IMR-90 (cell line): ENCODE data around the gene TMEM181. TPM values are rescaled to one million over a fixed set of nuclear protein-coding genes. Genes with fewer than 3 reads are reported as not detected.

Experiments
- ATAC-seq: fragments of 200-7000 bp; cut with Tn5 transposase; 2 replicates; pipeline ENCODE4 v1.9.1; 2020; ENCODE audit warnings: low read depth, mild to moderate bottlenecking, moderate library complexity
- BruUV-seq: library from RNA; stranded (reverse); fragments of 400-500 nt; replicated peaks from 2 replicates; lab custom pipeline; 2021; lab: Mats Ljungman, UMichigan
- CTCF ChIA-PET: fragments of 300-600 bp; formaldehyde crosslinking; extraction: SDS; loops from one replicate; lab custom pipeline; 2021; ENCODE audit warnings: antibody characterized with exemption; lab: Yijun Ruan, JAX
- POLR2A ChIA-PET: fragments of 300-600 bp; sonication (Branson Sonifier 250); formaldehyde crosslinking; loops from one replicate; lab custom pipeline; 2022; ENCODE audit warnings: antibody characterized with exemption; ENCODE audit not compliant: unreplicated experiment; lab: Charles Lee
- DNase-seq: peaks from one replicate; pipeline ENCODE4 v3.0.0; 2013
- H2AFZ ChIP-seq: replicated peaks from 2 replicates; pipeline ENCODE3; 2013; ENCODE audit warnings: low read length, mild to moderate bottlenecking; ENCODE audit not compliant: poor library complexity
- H2AK5ac ChIP-seq: 2 replicates; pipeline ENCODE4 v1.6.1; 2013; ENCODE audit warnings: low read depth, low read length, inconsistent platforms
- H2AK9ac ChIP-seq: replicated peaks from 2 replicates; pipeline ENCODE3; 2013; ENCODE audit warnings: mild to moderate bottlenecking, low read depth, low read length, moderate library complexity; ENCODE audit not compliant: poor library complexity
- H2BK120ac ChIP-seq: 2 replicates; pipeline ENCODE4 v1.6.1; 2013; ENCODE audit warnings: low read depth, low read length, inconsistent platforms
- H2BK15ac ChIP-seq: 3 replicates; pipeline ENCODE4 v1.6.1; 2013; ENCODE audit warnings: low read depth, low read length, inconsistent platforms
- H2BK20ac ChIP-seq: 2 replicates; pipeline ENCODE4 v1.6.1; 2013; ENCODE audit warnings: low read depth, mild to moderate bottlenecking, inconsistent platforms, low read length, moderate library complexity
- H2BK5ac ChIP-seq: 2 replicates; pipeline ENCODE4 v1.6.1; 2013; ENCODE audit warnings: mild to moderate bottlenecking, low read depth, low read length, inconsistent platforms; ENCODE audit not compliant: poor library complexity, severe bottlenecking
- H3K14ac ChIP-seq: replicated peaks from 2 replicates; pipeline ENCODE4 v1.6.1; 2013; ENCODE audit warnings: low read depth, low read length, inconsistent platforms
- H3K18ac ChIP-seq: 2 replicates; pipeline ENCODE4 v1.6.1; 2013; ENCODE audit warnings: low read depth, low read length, control low read depth
- H3K23ac ChIP-seq: 2 replicates; pipeline ENCODE4 v1.6.1; 2013; ENCODE audit warnings: low read depth, low read length, inconsistent platforms
- H3K27ac ChIP-seq: 2 replicates; pipeline ENCODE4 v1.5.1; 2013; ENCODE audit warnings: mild to moderate bottlenecking, control low read depth, low read length; ENCODE audit not compliant: insufficient read depth
- H3K27me3 ChIP-seq: 2 replicates; pipeline ENCODE4 v1.6.1; 2013; ENCODE audit warnings: low read length; ENCODE audit not compliant: control insufficient read depth, insufficient read depth
- H3K36me3 ChIP-seq: 2 replicates; pipeline ENCODE4 v1.6.1; 2013; ENCODE audit warnings: low read length, mixed read lengths; ENCODE audit not compliant: control insufficient read depth, insufficient read depth
- H3K4ac ChIP-seq: 2 replicates; pipeline ENCODE4 v1.6.1; 2013; ENCODE audit warnings: low read depth, low read length, inconsistent platforms
- H3K4me1 ChIP-seq: 2 replicates; pipeline ENCODE4 v1.6.1; 2013; ENCODE audit warnings: low read length, mixed read lengths; ENCODE audit not compliant: control insufficient read depth, insufficient read depth
- H3K4me2 ChIP-seq: 2 replicates; pipeline ENCODE4 v1.6.1; 2013; ENCODE audit warnings: low read depth, mild to moderate bottlenecking, control low read depth, low read length, moderate library complexity
- H3K4me3 ChIP-seq: 2 replicates; pipeline ENCODE4 v1.5.1; 2013; ENCODE audit warnings: low read depth, mild to moderate bottlenecking, control low read depth, low read length, moderate library complexity; ENCODE audit not compliant: insufficient read depth
- H3K56ac ChIP-seq: 2 replicates; pipeline ENCODE4 v1.6.1; 2013; ENCODE audit warnings: low read length, inconsistent platforms; ENCODE audit not compliant: insufficient read depth; ENCODE audit errors: extremely low read depth
- H3K79me1 ChIP-seq, 2 experiments: 2 replicates each; pipeline ENCODE4 v1.6.1; 2013; ENCODE audit warnings: low read length in 2 of 2, inconsistent platforms in 1 of 2, low read depth in 1 of 2
- H3K9ac ChIP-seq: 2 replicates; pipeline ENCODE4 v1.6.1; 2013; ENCODE audit warnings: low read depth, low read length, control low read depth
- H3K9me1 ChIP-seq: 2 replicates; pipeline ENCODE4 v1.6.1; 2013; ENCODE audit warnings: low read length, inconsistent platforms; ENCODE audit not compliant: insufficient read depth
- H3K9me3 ChIP-seq: 2 replicates; pipeline ENCODE4 v1.6.1; 2013; ENCODE audit warnings: low read length; ENCODE audit not compliant: control insufficient read depth, insufficient read depth
- H4K20me1 ChIP-seq: 2 replicates; pipeline ENCODE4 v1.6.1; 2013; ENCODE audit warnings: low read length, inconsistent platforms; ENCODE audit not compliant: insufficient read depth
- H4K5ac ChIP-seq: 2 replicates; pipeline ENCODE4 v1.6.1; 2013; ENCODE audit warnings: mild to moderate bottlenecking, low read depth, low read length, control low read depth
- H4K8ac ChIP-seq, 2 experiments: 2 replicates each; pipeline ENCODE4 v1.6.1; 2013; ENCODE audit warnings: low read depth in 2 of 2, low read length in 2 of 2, control low read depth in 1 of 2, inconsistent platforms in 1 of 2
- H4K91ac ChIP-seq: 2 replicates; pipeline ENCODE4 v1.6.1; 2013; ENCODE audit warnings: low read depth, low read length, inconsistent platforms; ENCODE audit not compliant: insufficient read depth
- ELK1 ChIP-seq: fragments of 150-350 bp; IDR thresholded peaks from 2 replicates; pipeline ENCODE4 v1.6.1; 2016; ENCODE audit warnings: low read depth, mild to moderate bottlenecking, low read length, moderate library complexity, borderline replicate concordance
- FOS ChIP-seq: fragments of 150-350 bp; IDR thresholded peaks from 2 replicates; pipeline ENCODE4 v1.6.1; 2016; ENCODE audit warnings: low read depth, low read length
- MAFK ChIP-seq: IDR thresholded peaks from 2 replicates; pipeline ENCODE4 v1.6.1; 2012; ENCODE audit warnings: low read depth, low read length, improper control_type of control experiment
- MXI1 ChIP-seq: IDR thresholded peaks from 2 replicates; pipeline ENCODE4 v1.6.1; 2012; ENCODE audit warnings: low read depth, mild to moderate bottlenecking, low read length, moderate library complexity, borderline replicate concordance
- SMC3 ChIP-seq: fragments of 150-350 bp; IDR thresholded peaks from 2 replicates; pipeline ENCODE4 v1.6.1; 2016; ENCODE audit warnings: low read depth, mild to moderate bottlenecking, antibody characterized with exemption, low read length, moderate library complexity
- USF2 ChIP-seq: fragments of 150-350 bp; IDR thresholded peaks from 2 replicates; pipeline ENCODE4 v1.6.1; 2017; ENCODE audit warnings: mild to moderate bottlenecking, antibody characterized with exemption, low read length, low read depth
- WGBS, 2 experiments: methylation state at CpG; one replicate each; pipeline versions ENCODE4 v1.1.5 to v1.1.7; 2013; ENCODE audit warnings: missing lambda C conversion rate in 2 of 2; ENCODE audit not compliant: insufficient read length in 1 of 2; ENCODE audit errors: extremely low coverage in 2 of 2; 5-methylcytosine and 5-hydroxymethylcytosine counted together
- dilution Hi-C: fragments of 300-500 bp; cut with HindIII; formaldehyde crosslinking; loops from one replicate; pipeline ENCODE4 v1.14.3; 2018; ENCODE audit warnings: low sequenced_read_pairs; ENCODE audit not compliant: unreplicated experiment
- in situ Hi-C: fragments of 300-500 bp; cut with MboI; formaldehyde crosslinking; loops from 3 replicates; pipeline ENCODE4 v1.14.3; 2019; ENCODE audit warnings: low sequenced_read_pairs, inconsistent platforms, mixed read lengths
- intact Hi-C: fragments of 100-400 bp; cut with micrococcal nuclease; formaldehyde crosslinking; loops from 2 replicates; pipeline ENCODE4 v1.10.0; 2022
- polyA plus RNA-seq, 3 experiments: library from polyadenylated mRNA; depleted of rRNA; stranded (reverse); fragments of >200 nt; gene quantifications; 2 replicates each; pipeline ENCODE4 v1.2.3, GENCODE V29; 2012; ENCODE audit warnings: low replicate concordance in 1 of 3
- total RNA-seq: library from RNA; depleted of rRNA; stranded (reverse); fragments of >200 nt; gene quantifications from 2 replicates; pipeline ENCODE4 v1.2.3, GENCODE V29; 2012

TMEM181 gene
- total and polyA plus RNA-seq, 2 of the 4 experiments (the other 2 are of a cell fraction), result 22.8 to 27.8 TPM

GRCh38 chr6:158619922-158620801 lies 60.3 kb downstream of the TMEM181 start:
- Histone ChIP-seq H3K56ac (no peak overlapping the region), H4K8ac (no peak overlapping the region), H2BK15ac (no peak overlapping the region), H3K9ac (no peak overlapping the region), H3K9me3 (no peaks in the 10 kb centered on the region), H2AFZ (no peak overlapping the region), H3K14ac (no peak overlapping the region), H2BK20ac (no peak overlapping the region), H2BK5ac (no peak overlapping the region), H2AK5ac (no peak overlapping the region), H4K91ac (no peak overlapping the region), H3K23ac (no peak overlapping the region), H3K9me1 (peaks cover 5% of the 10 kb centered on the region), H3K4ac (no peak overlapping the region), H3K18ac (no peak overlapping the region), H4K20me1 (no peaks in the 10 kb centered on the region), H3K79me1 (peaks cover 11 to 23% of the 10 kb centered on the region in 2 experiments), H4K5ac (no peak overlapping the region), H2AK9ac (peak overlapping the region; percentile 28), H3K27me3 (no peaks in the 10 kb centered on the region), H3K4me1 (no peaks in the 10 kb centered on the region), H3K27ac (no peak overlapping the region), H3K4me2 (no peak overlapping the region), H2BK120ac (no peak overlapping the region), H3K36me3 (peaks cover 26% of the 10 kb centered on the region), H3K4me3 (no peak overlapping the region)
- intact Hi-C loops, result no loop called here
- POLR2A ChIA-PET, result no interaction called here
- no peak for ATAC-seq
- DNase-seq, result no peak
- TF ChIP-seq MXI1, result no peak
- TF ChIP-seq ELK1, result no peak
- no peak for TF ChIP-seq MAFK
- no peak for TF ChIP-seq USF2
- no peak for TF ChIP-seq FOS
- no peak for TF ChIP-seq SMC3
- in situ Hi-C loops, result no loop called here
- dilution Hi-C loops, result no loop called here
- WGBS, 2 experiments, result 96% methylated on average over 11 of the region's 17 CpGs; no CpG with 5 or more reads in 1 of the 2 experiments
- CTCF ChIA-PET, result interaction anchor here (0.7 kb wide), 1 partner anchor 399 kb away, joined by 3 read pairs; no protein-coding TSS in a partner anchor
- BruUV-seq, result no TSS peak
